CD8-positive, alpha-beta memory T cell (primary cell): ENCODE data around the gene SEMA5B. TPM values are rescaled to one million over a fixed set of nuclear protein-coding genes. Genes with fewer than 3 reads are reported as not detected.

ENCODE experiments used
- CTCF ChIA-PET: fragments of 350-600 bp; sonication (Branson Sonifier 250); formaldehyde crosslinking; loops from one replicate; lab custom pipeline; 2021; ENCODE audit warnings: antibody characterized with exemption; lab: Charles Lee
- POLR2A ChIA-PET: fragments of 350-600 bp; sonication (Branson Sonifier 250); formaldehyde crosslinking; loops from one replicate; lab custom pipeline; 2021; ENCODE audit warnings: antibody characterized with exemption; lab: Charles Lee
- DNase-seq, 5 donors: peaks; one replicate each; pipeline versions ENCODE4 v3.0.0 to v3.0.0-alpha.2; 2020 to 2022; ENCODE audit warnings: mixed read lengths in 1 of 5
- H3K27ac ChIP-seq: one replicate; pipeline ENCODE4 v1.7.0; 2013; ENCODE audit warnings: low read depth, mild to moderate bottlenecking, low read length, moderate library complexity
- H3K27me3 ChIP-seq: 2 replicates; pipeline ENCODE4 v1.7.0; 2013; ENCODE audit warnings: low read length, mild to moderate bottlenecking; ENCODE audit not compliant: insufficient read depth, poor library complexity, severe bottlenecking
- H3K36me3 ChIP-seq: 2 replicates; pipeline ENCODE4 v1.7.0; 2013; ENCODE audit warnings: mild to moderate bottlenecking, low read length, moderate library complexity; ENCODE audit not compliant: insufficient read depth
- H3K4me1 ChIP-seq: 2 replicates; pipeline ENCODE4 v1.7.0; 2013; ENCODE audit warnings: mild to moderate bottlenecking, low read length, moderate library complexity; ENCODE audit not compliant: insufficient read depth
- H3K4me3 ChIP-seq: 2 replicates; pipeline ENCODE4 v1.7.0; 2013; ENCODE audit warnings: mild to moderate bottlenecking, low read length
- H3K9me3 ChIP-seq: 2 replicates; pipeline ENCODE4 v1.7.0; 2013; ENCODE audit warnings: mild to moderate bottlenecking, low read length
- H3K27ac Mint-ChIP-seq, 8 donors: one replicate each; pipeline ENCODE4 v1.8.0; 2020 to 2021; ENCODE audit warnings: mixed read lengths in 8 of 8, mild to moderate bottlenecking in 6 of 8, inconsistent platforms in 3 of 8, moderate library complexity in 3 of 8
- H3K27me3 Mint-ChIP-seq, 2 donors: one replicate each; pipeline ENCODE4 v1.8.0; 2020 to 2021; ENCODE audit warnings: mixed read lengths in 2 of 2, mild to moderate bottlenecking in 1 of 2, moderate library complexity in 1 of 2
- H3K36me3 Mint-ChIP-seq, 3 donors: one replicate each; pipeline ENCODE4 v1.8.0; 2020 to 2021; ENCODE audit warnings: mixed read lengths in 3 of 3, inconsistent platforms in 1 of 3, mild to moderate bottlenecking in 1 of 3
- H3K4me1 Mint-ChIP-seq, 3 donors: one replicate each; pipeline ENCODE4 v1.8.0; 2020 to 2021; ENCODE audit warnings: mixed read lengths in 3 of 3, inconsistent platforms in 1 of 3, mild to moderate bottlenecking in 1 of 3
- H3K4me3 Mint-ChIP-seq, 7 donors: one replicate each; pipeline ENCODE4 v1.8.0; 2020 to 2021; ENCODE audit warnings: mixed read lengths in 7 of 7, mild to moderate bottlenecking in 6 of 7, moderate library complexity in 4 of 7, inconsistent platforms in 2 of 7
- H3K9me3 Mint-ChIP-seq, 5 donors: one replicate each; pipeline ENCODE4 v1.8.0; 2020 to 2022; ENCODE audit warnings: mixed read lengths in 5 of 5, mild to moderate bottlenecking in 3 of 5, moderate library complexity in 2 of 5, inconsistent platforms in 1 of 5
- polyA plus RNA-seq: library from polyadenylated mRNA; unstranded; fragments of 300-500 nt; fragmentation: Illumina TruSeq; gene quantifications from one replicate; pipeline ENCODE4 v1.2.3, GENCODE V29; 2021
- total RNA-seq, 2 experiments: library from RNA; stranded (reverse); gene quantifications; one replicate each; pipeline ENCODE4 v1.2.3, GENCODE V29; 2021

The SEMA5B gene
- total and polyA plus RNA-seq, 3 experiments from 2014 or later: not detected

- H3K4me3 Mint-ChIP-seq: no peak overlapping the region
- Histone ChIP-seq H3K27me3 (no peaks in the 10 kb centered on the region), H3K9me3 (no peaks in the 10 kb centered on the region), H3K4me3 (no peak overlapping the region), H3K36me3 (no peaks in the 10 kb centered on the region), H3K4me1 (no peaks in the 10 kb centered on the region), H3K27ac (no peak overlapping the region)
- CTCF ChIA-PET: no interaction called here
- H3K27ac Mint-ChIP-seq: no peak overlapping the region
- POLR2A ChIA-PET: no interaction called here
- no peak for DNase-seq
- peaks cover 0 to 2% (median 0%) of the 10 kb centered on the region in 3 donors for H3K4me1 Mint-ChIP-seq
- no peaks in the 10 kb centered on the region for H3K9me3 Mint-ChIP-seq
- no peaks in the 10 kb centered on the region for H3K36me3 Mint-ChIP-seq
- peaks cover 27 to 48% of the 10 kb centered on the region in 2 donors for H3K27me3 Mint-ChIP-seq
These were observed 31.5 kb downstream of the SEMA5B start for GRCh38 chr3:122996038-122996580.

- H3K27me3 Mint-ChIP-seq: peaks cover 25 to 48% of the 10 kb centered on the region in 2 donors
- H3K4me3 Mint-ChIP-seq: no peak overlapping the region
- no peaks in the 10 kb centered on the region for H3K36me3 ChIP-seq
- no peaks in the 10 kb centered on the region for H3K4me1 ChIP-seq
- no peak for DNase-seq
- ChIA-PET CTCF (no interaction called here), POLR2A (no interaction called here)
- H3K27me3 ChIP-seq: no peaks in the 10 kb centered on the region
- H3K4me3 ChIP-seq: no peak overlapping the region
- H3K27ac ChIP-seq: no peak overlapping the region
- no peak overlapping the region for H3K27ac Mint-ChIP-seq
- no peaks in the 10 kb centered on the region for H3K9me3 Mint-ChIP-seq
- H3K4me1 Mint-ChIP-seq: peaks cover 0 to 2% (median 0%) of the 10 kb centered on the region in 3 donors
- no peaks in the 10 kb centered on the region for H3K9me3 ChIP-seq
- H3K36me3 Mint-ChIP-seq: no peaks in the 10 kb centered on the region
These were observed 32.6 kb downstream of the SEMA5B start for GRCh38 chr3:122994954-122995353.

- H3K9me3 Mint-ChIP-seq: no peaks in the 10 kb centered on the region
- H3K4me1 ChIP-seq: no peaks in the 10 kb centered on the region
- no peaks in the 10 kb centered on the region for H3K9me3 ChIP-seq
- H3K4me3 Mint-ChIP-seq: no peak overlapping the region
- ChIA-PET CTCF (interaction anchor here (1.1 kb wide), 1 partner anchor 20 kb away, joined by 4 read pairs; no protein-coding TSS in a partner anchor), POLR2A (no interaction called here)
- H3K27ac Mint-ChIP-seq: no peak overlapping the region
- H3K36me3 ChIP-seq: no peaks in the 10 kb centered on the region
- H3K36me3 Mint-ChIP-seq: no peaks in the 10 kb centered on the region
- H3K4me1 Mint-ChIP-seq: peaks cover 0 to 2% (median 0%) of the 10 kb centered on the region in 3 donors
- H3K27me3 ChIP-seq: no peaks in the 10 kb centered on the region
- H3K4me3 ChIP-seq: no peak overlapping the region
- H3K27ac ChIP-seq: no peak overlapping the region
- no peak for DNase-seq
- H3K27me3 Mint-ChIP-seq: peaks cover 21 to 57% of the 10 kb centered on the region in 2 donors
These were observed 34.2 kb downstream of the SEMA5B start for GRCh38 chr3:122993124-122993978.

GRCh38 chr3:122992676-122993075 lies 34.9 kb downstream of the SEMA5B start:
- H3K27ac ChIP-seq: no peak overlapping the region
- no peaks in the 10 kb centered on the region for H3K4me1 ChIP-seq
- no peak overlapping the region for H3K4me3 Mint-ChIP-seq
- H3K27ac Mint-ChIP-seq: no peak overlapping the region
- CTCF ChIA-PET: interaction anchor here (1.1 kb wide), 1 partner anchor 20 kb away, joined by 4 read pairs; no protein-coding TSS in a partner anchor
- H3K9me3 Mint-ChIP-seq: no peaks in the 10 kb centered on the region
- H3K36me3 Mint-ChIP-seq: no peaks in the 10 kb centered on the region
- no peak overlapping the region for H3K4me3 ChIP-seq
- H3K9me3 ChIP-seq: no peaks in the 10 kb centered on the region
- POLR2A ChIA-PET: no interaction called here
- DNase-seq: no peak
- H3K27me3 ChIP-seq: no peaks in the 10 kb centered on the region
- peaks cover 0 to 2% (median 0%) of the 10 kb centered on the region in 3 donors for H3K4me1 Mint-ChIP-seq
- peaks cover 28 to 60% of the 10 kb centered on the region in 2 donors for H3K27me3 Mint-ChIP-seq
- H3K36me3 ChIP-seq: no peaks in the 10 kb centered on the region

GRCh38 chr3:122992133-122992532 lies 35.4 kb downstream of the SEMA5B start:
- H3K27me3 ChIP-seq: no peaks in the 10 kb centered on the region
- Mint-ChIP-seq H3K4me3 (no peak overlapping the region), H3K4me1 (peaks cover 0 to 2% (median 0%) of the 10 kb centered on the region in 3 donors), H3K27ac (no peak overlapping the region), H3K36me3 (no peaks in the 10 kb centered on the region), H3K27me3 (peaks cover 29 to 62% of the 10 kb centered on the region in 2 donors), H3K9me3 (no peaks in the 10 kb centered on the region)
- POLR2A ChIA-PET: no interaction called here
- no peaks in the 10 kb centered on the region for H3K36me3 ChIP-seq
- H3K9me3 ChIP-seq: no peaks in the 10 kb centered on the region
- no peak overlapping the region for H3K27ac ChIP-seq
- H3K4me1 ChIP-seq: no peaks in the 10 kb centered on the region
- CTCF ChIA-PET: no interaction called here
- H3K4me3 ChIP-seq: no peak overlapping the region
- DNase-seq: no peak

- ChIA-PET POLR2A (no interaction called here), CTCF (no interaction called here)
- no peak overlapping the region for H3K4me3 ChIP-seq
- Mint-ChIP-seq H3K27ac (no peak overlapping the region), H3K27me3 (peaks cover 26 to 69% of the 10 kb centered on the region in 2 donors), H3K36me3 (no peaks in the 10 kb centered on the region), H3K4me3 (no peak overlapping the region), H3K4me1 (peaks cover 0 to 2% (median 0%) of the 10 kb centered on the region in 3 donors), H3K9me3 (no peaks in the 10 kb centered on the region)
- no peaks in the 10 kb centered on the region for H3K36me3 ChIP-seq
- no peaks in the 10 kb centered on the region for H3K27me3 ChIP-seq
- no peaks in the 10 kb centered on the region for H3K9me3 ChIP-seq
- H3K4me1 ChIP-seq: no peaks in the 10 kb centered on the region
- no peak for DNase-seq
- H3K27ac ChIP-seq: no peak overlapping the region
These were observed 36.2 kb downstream of the SEMA5B start for GRCh38 chr3:122991236-122991985.

GRCh38 chr3:122989856-122990575 lies 37.5 kb downstream of the SEMA5B start:
- Histone ChIP-seq H3K27ac (no peak overlapping the region), H3K4me1 (no peaks in the 10 kb centered on the region), H3K4me3 (no peak overlapping the region), H3K9me3 (no peaks in the 10 kb centered on the region), H3K36me3 (no peaks in the 10 kb centered on the region), H3K27me3 (no peaks in the 10 kb centered on the region)
- Mint-ChIP-seq H3K27me3 (peaks cover 26 to 79% of the 10 kb centered on the region in 2 donors), H3K27ac (no peak overlapping the region), H3K36me3 (no peaks in the 10 kb centered on the region), H3K4me1 (peaks cover 0 to 2% (median 0%) of the 10 kb centered on the region in 3 donors), H3K9me3 (no peaks in the 10 kb centered on the region), H3K4me3 (no peak overlapping the region)
- DNase-seq: no peak
- CTCF ChIA-PET: no interaction called here
- POLR2A ChIA-PET: no interaction called here
